ENCODE results near the gene PBX1. TPM values are rescaled to one million over a fixed set of nuclear protein-coding genes. Genes with fewer than 3 reads are reported as not detected.

PBX1 gene
- total RNA-seq, 1 donor from 2014 or later, result 29.7 TPM

- no peaks in the 10 kb centered on the region for H3K27me3 Mint-ChIP-seq (ENCODE audit: unreplicated experiment)
- TF ChIP-seq, protein P1, sequence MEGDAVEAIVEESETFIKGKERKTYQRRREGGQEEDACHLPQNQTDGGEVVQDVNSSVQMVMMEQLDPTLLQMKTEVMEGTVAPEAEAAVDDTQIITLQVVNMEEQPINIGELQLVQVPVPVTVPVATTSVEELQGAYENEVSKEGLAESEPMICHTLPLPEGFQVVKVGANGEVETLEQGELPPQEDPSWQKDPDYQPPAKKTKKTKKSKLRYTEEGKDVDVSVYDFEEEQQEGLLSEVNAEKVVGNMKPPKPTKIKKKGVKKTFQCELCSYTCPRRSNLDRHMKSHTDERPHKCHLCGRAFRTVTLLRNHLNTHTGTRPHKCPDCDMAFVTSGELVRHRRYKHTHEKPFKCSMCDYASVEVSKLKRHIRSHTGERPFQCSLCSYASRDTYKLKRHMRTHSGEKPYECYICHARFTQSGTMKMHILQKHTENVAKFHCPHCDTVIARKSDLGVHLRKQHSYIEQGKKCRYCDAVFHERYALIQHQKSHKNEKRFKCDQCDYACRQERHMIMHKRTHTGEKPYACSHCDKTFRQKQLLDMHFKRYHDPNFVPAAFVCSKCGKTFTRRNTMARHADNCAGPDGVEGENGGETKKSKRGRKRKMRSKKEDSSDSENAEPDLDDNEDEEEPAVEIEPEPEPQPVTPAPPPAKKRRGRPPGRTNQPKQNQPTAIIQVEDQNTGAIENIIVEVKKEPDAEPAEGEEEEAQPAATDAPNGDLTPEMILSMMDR (IDR thresholded peaks at IDR 0.05), result no peak
- H3K4me3 Mint-ChIP-seq (ENCODE audit: unreplicated experiment), result no peak overlapping the region
- DNase-seq (ENCODE audit: extremely low spot score, unreplicated experiment), result no peak
- no peaks in the 10 kb centered on the region for H3K9me3 Mint-ChIP-seq (ENCODE audit: unreplicated experiment)
- no peaks in the 10 kb centered on the region for H3K36me3 Mint-ChIP-seq (ENCODE audit: unreplicated experiment)
- H3K27ac Mint-ChIP-seq (ENCODE audit: unreplicated experiment), result peak overlapping the region; percentile 79
- H3K4me1 Mint-ChIP-seq (ENCODE audit: unreplicated experiment), result peaks cover 50% of the 10 kb centered on the region
These were observed 206.6 kb downstream of the PBX1 start for GRCh38 chr1:164765557-164765956.

DNA sequence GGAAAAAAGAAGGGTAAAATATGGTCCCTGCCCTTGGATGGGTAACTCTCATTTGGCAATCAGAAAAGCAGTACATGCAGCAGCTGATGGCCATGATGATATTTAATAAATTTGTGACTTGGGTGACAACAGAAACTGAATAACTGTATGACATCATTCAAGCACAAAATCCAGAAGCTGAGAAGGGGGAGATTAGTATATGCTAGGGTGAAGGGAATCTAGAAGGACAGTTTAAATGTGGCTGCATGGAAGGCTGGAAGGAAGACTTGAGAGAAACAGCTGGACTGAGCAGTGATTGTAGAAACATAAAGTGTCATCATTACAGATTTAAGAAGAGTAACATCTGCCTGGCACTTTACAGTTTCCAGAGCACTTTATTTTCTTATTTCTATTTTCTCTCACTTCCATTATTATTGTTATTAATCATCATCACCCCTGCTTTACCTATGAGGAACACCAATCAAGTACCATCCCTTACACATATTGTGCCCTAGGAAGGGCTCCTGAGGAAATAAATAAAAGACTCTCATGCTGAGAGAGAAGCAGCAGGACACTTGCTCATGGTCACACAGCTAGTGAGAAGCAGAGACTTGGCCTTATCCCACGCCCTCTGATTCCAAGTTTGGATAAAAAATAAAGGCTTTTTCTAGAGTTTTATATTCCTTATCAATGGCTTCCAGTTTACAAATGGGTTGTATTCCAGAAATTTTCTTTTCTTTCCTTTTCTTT lies 207.2 kb downstream of the PBX1 start:
- Mint-ChIP-seq H3K27ac (ENCODE audit: unreplicated experiment) (peak overlapping the region; percentile 79), H3K27me3 (ENCODE audit: unreplicated experiment) (no peaks in the 10 kb centered on the region), H3K9me3 (ENCODE audit: unreplicated experiment) (no peaks in the 10 kb centered on the region), H3K4me1 (ENCODE audit: unreplicated experiment) (peaks cover 56% of the 10 kb centered on the region), H3K4me3 (ENCODE audit: unreplicated experiment) (no peak overlapping the region), H3K36me3 (ENCODE audit: unreplicated experiment) (no peaks in the 10 kb centered on the region)
- TF ChIP-seq, protein P1 (IDR thresholded peaks at IDR 0.05), result no peak
- DNase-seq (ENCODE audit: extremely low spot score, unreplicated experiment), result no peak

DNA sequence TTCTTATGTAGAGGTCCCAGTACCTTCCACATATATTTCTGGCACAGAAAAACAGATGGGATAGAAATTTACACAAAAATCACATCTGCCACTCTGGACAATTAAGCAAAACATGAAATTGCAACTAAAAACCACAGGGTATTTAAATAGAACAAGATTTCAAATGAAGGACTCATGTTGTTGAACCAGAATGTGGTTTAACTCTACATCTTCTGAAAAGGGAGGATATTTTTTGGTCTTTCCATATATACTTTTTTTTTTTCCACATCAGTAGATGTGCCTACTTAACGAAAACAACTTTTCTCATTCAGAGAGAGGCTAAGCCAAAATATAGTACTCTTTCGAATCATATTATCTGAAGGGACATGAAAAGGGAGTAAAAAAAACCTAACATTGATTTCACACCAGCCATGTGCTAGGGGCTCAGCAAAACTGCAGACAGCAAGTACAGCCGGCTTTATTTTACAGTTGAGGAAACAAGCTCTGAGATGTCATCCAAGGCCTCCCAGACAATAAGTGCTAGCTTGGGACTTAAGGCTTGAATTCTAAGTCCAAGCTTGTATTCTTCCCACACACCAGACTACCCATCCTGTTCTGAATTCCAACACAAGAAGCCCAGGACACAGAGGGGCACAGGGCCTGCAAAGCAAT lies 208.9 kb downstream of the PBX1 start:
- H3K27ac Mint-ChIP-seq (ENCODE audit: unreplicated experiment), result peak overlapping the region; percentile 61
- no peak overlapping the region for H3K4me3 Mint-ChIP-seq (ENCODE audit: unreplicated experiment)
- DNase-seq (ENCODE audit: extremely low spot score, unreplicated experiment), result no peak
- TF ChIP-seq, protein P1 (IDR thresholded peaks at IDR 0.05), result no peak
- H3K4me1 Mint-ChIP-seq (ENCODE audit: unreplicated experiment), result peaks cover 73% of the 10 kb centered on the region
- H3K27me3 Mint-ChIP-seq (ENCODE audit: unreplicated experiment), result no peaks in the 10 kb centered on the region
- no peaks in the 10 kb centered on the region for H3K36me3 Mint-ChIP-seq (ENCODE audit: unreplicated experiment)
- no peaks in the 10 kb centered on the region for H3K9me3 Mint-ChIP-seq (ENCODE audit: unreplicated experiment)

DNA sequence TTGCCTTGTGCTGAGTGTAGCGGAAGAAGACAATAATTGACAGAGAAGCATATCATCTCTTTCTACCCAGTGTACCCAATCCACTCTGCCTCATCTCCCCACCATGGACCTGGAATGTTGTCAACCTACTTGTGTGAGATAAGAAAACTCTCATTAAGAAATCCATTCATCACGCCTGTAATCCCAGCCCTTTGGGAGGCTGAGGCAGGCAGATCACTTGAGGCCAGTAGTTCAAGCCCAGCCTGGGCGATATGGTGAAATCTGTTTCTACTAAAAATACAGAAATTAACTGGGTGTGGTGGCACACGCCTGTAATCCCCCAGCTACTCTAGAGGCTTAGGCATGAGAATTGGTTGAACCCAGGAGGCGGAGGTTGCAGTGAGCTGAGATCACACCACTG lies 209.6 kb downstream of the PBX1 start:
- H3K27me3 Mint-ChIP-seq (ENCODE audit: unreplicated experiment), result no peaks in the 10 kb centered on the region
- no peaks in the 10 kb centered on the region for H3K36me3 Mint-ChIP-seq (ENCODE audit: unreplicated experiment)
- no peak for DNase-seq (ENCODE audit: extremely low spot score, unreplicated experiment)
- H3K4me1 Mint-ChIP-seq (ENCODE audit: unreplicated experiment), result peaks cover 74% of the 10 kb centered on the region
- H3K4me3 Mint-ChIP-seq (ENCODE audit: unreplicated experiment), result no peak overlapping the region
- TF ChIP-seq, protein P1 (IDR thresholded peaks at IDR 0.05), result no peak
- no peak overlapping the region for H3K27ac Mint-ChIP-seq (ENCODE audit: unreplicated experiment)
- H3K9me3 Mint-ChIP-seq (ENCODE audit: unreplicated experiment), result no peaks in the 10 kb centered on the region

DNA sequence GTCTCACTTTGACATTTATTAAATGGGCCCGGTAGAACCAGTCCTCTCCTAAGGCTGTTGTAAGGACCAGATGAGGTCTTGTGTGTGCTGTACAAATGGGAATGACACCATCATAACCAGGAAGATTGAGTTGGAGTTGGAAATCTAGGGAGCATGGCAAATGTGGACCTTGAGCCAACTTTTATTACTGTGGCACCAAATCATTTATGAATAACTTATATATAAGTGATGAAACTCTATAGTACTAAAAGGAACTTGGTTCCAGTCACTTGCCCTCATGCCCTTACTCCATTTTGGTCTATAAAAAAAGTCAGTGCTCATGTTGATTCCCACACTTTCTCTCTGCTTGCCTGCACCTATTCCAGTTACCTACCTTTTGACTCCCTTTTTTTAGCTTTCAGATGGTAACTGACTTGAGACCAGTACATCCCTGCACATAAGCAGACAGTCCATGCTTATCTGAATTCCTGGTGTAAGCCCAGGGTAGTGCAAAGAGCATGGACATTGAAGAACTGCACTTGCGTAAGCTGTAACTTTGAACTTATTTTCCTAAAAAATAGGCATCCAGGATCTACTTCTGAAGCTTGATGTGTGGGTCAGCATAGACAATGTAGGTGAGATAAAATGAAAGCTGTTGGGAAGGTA lies 210.6 kb downstream of the PBX1 start:
- Mint-ChIP-seq H3K27ac (ENCODE audit: unreplicated experiment) (no peak overlapping the region), H3K27me3 (ENCODE audit: unreplicated experiment) (no peaks in the 10 kb centered on the region), H3K36me3 (ENCODE audit: unreplicated experiment) (no peaks in the 10 kb centered on the region), H3K4me3 (ENCODE audit: unreplicated experiment) (no peak overlapping the region), H3K4me1 (ENCODE audit: unreplicated experiment) (peaks cover 70% of the 10 kb centered on the region), H3K9me3 (ENCODE audit: unreplicated experiment) (no peaks in the 10 kb centered on the region)
- TF ChIP-seq, protein P1 (IDR thresholded peaks at IDR 0.05), result no peak
- DNase-seq (ENCODE audit: extremely low spot score, unreplicated experiment), result no peak

All from osteocyte (in vitro differentiated cells).